Duodenal mucosa (tissue), 2 donors: Measurements from ENCODE around the gene C2CD2.

Experiments
- H3K27ac ChIP-seq: one replicate; pipeline ENCODE4 v1.7.0; 2013; ENCODE audit warnings: low read depth, low read length
- H3K27me3 ChIP-seq, 2 donors: one replicate each; pipeline ENCODE4 v1.7.0; 2013; ENCODE audit warnings: low read length in 2 of 2, control low read depth in 1 of 2; ENCODE audit not compliant: insufficient read depth in 2 of 2, control insufficient read depth in 1 of 2
- H3K36me3 ChIP-seq, 2 donors: one replicate each; pipeline ENCODE4 v1.7.0; 2013; ENCODE audit warnings: low read length in 2 of 2, control low read depth in 1 of 2; ENCODE audit not compliant: insufficient read depth in 2 of 2, control insufficient read depth in 1 of 2
- H3K4me1 ChIP-seq, 2 donors: one replicate each; pipeline ENCODE4 v1.7.0; 2013; ENCODE audit warnings: low read length in 2 of 2, control low read depth in 1 of 2; ENCODE audit not compliant: insufficient read depth in 2 of 2, control insufficient read depth in 1 of 2
- H3K4me3 ChIP-seq, 2 donors: one replicate each; pipeline ENCODE4 v1.7.0; 2013; ENCODE audit warnings: low read length in 2 of 2, low read depth in 1 of 2
- H3K9ac ChIP-seq, 2 donors: one replicate each; pipeline ENCODE4 v1.7.0; 2013; ENCODE audit warnings: low read length in 2 of 2, low read depth in 1 of 2
- H3K9me3 ChIP-seq, 2 donors: one replicate each; pipeline ENCODE4 v1.7.0; 2013; ENCODE audit warnings: low read length in 2 of 2, control low read depth in 1 of 2; ENCODE audit not compliant: control insufficient read depth in 1 of 2

Gene C2CD2

DNA sequence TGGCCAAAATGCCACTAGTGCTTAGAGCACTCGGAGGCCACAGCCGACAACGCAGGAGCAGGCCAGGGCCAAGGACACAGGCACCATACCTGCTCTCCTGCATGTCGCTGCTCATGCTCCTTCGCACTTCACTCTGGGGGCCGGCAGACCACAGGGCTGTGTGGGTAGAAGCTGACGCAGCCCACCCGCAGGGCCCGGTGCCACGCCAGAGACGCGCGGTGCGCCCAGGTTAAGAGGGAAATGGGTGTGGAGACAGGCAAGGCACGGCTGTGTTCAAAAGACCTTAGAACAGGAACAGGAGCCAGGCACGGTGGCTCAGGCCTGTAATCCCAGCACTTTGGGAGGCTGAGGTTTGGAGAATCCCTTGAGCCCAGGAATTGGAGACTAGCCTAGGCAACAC lies 61.1 kb downstream of the C2CD2 start:
- Histone ChIP-seq H3K4me1 (no peaks in the 10 kb centered on the region), H3K27me3 (no peaks in the 10 kb centered on the region), H3K27ac (no peak overlapping the region), H3K9ac (no peak overlapping the region), H3K4me3 (no peak overlapping the region), H3K9me3 (no peaks in the 10 kb centered on the region), H3K36me3 (peaks cover 2 to 12% of the 10 kb centered on the region in 2 donors)

DNA sequence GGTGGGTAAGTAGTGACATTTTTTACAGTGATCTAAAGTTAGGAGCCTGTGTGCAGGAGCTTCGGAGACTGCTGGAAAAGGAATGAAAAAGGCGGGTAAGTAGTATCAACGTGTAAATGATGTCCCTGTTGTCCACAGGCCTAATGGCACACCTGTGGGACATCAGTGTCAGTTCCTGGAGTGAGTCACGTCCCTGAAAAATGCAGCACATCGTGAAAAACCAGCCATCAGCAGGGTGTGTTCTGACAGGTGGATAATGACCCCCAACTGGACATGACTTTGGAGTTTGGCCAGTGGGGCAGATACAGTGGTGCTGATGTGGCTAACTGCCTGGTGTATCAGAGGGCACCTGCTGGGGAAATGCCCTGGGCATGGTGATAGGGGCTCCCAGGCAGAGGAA lies 62.7 kb downstream of the C2CD2 start:
- H3K4me3 ChIP-seq = no peak overlapping the region
- no peak overlapping the region for H3K27ac ChIP-seq
- no peak overlapping the region for H3K9ac ChIP-seq
- H3K27me3 ChIP-seq = no peaks in the 10 kb centered on the region
- no peaks in the 10 kb centered on the region for H3K4me1 ChIP-seq
- no peaks in the 10 kb centered on the region for H3K9me3 ChIP-seq
- peaks cover 3 to 12% of the 10 kb centered on the region in 2 donors for H3K36me3 ChIP-seq

DNA sequence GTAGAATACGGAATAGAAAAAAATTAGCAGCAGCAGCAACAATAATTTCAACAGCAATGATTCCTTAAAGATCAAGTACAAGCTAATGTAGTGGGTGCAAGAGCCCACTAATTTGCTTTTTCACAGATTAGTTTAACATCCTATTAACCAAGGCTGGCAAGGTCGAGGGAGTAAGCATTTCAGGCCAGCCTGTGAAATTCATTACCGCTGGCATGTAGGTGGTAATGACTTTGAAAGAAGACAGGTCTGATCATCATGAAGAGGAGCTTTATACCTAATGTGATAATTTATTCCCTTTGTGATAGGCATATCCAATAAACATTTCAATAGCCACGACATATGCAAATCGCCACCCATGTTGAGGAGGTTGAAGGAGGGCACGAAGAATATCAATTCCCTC lies 63.5 kb downstream of the C2CD2 start:
- Histone ChIP-seq H3K36me3 (peaks cover 3 to 9% of the 10 kb centered on the region in 2 donors), H3K9me3 (no peaks in the 10 kb centered on the region), H3K4me1 (no peaks in the 10 kb centered on the region), H3K4me3 (no peak overlapping the region), H3K27me3 (no peaks in the 10 kb centered on the region), H3K27ac (no peak overlapping the region), H3K9ac (no peak overlapping the region)

DNA sequence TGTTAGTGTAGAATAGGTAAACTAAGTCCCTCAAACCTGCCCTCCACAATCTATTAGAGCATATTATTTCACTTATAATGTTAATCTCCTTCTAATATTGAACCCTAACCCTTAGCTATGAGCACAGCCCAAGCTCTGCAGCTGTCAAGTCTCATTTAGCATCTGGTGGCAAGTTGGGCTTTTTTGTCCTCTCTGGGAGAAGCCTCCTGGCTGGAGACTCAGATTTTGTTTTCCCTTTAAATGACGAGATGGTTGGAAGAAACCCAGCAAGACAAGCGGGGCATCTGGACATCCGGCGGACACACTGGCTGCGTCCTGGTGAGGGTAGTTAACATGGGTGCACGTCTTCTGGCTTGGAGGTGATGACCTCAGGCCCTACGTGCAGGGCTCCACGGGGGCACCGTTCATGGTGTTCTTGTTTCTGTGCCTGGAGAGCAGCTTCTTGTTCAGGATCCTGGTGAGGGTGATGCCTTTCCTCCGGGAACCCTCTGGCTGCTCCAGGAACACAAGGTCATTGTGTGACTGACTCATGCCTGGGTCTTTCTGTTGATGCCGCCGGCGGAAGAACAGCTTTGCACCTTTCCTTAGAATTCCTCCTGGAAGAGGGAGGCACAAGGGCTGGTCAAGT lies 65.0 kb downstream of the C2CD2 start:
- no peaks in the 10 kb centered on the region for H3K9me3 ChIP-seq
- peaks cover 3 to 9% of the 10 kb centered on the region in 2 donors for H3K36me3 ChIP-seq
- H3K27me3 ChIP-seq = no peaks in the 10 kb centered on the region
- no peak overlapping the region for H3K27ac ChIP-seq
- H3K4me1 ChIP-seq = no peaks in the 10 kb centered on the region
- H3K4me3 ChIP-seq = no peak overlapping the region
- H3K9ac ChIP-seq = no peak overlapping the region

DNA sequence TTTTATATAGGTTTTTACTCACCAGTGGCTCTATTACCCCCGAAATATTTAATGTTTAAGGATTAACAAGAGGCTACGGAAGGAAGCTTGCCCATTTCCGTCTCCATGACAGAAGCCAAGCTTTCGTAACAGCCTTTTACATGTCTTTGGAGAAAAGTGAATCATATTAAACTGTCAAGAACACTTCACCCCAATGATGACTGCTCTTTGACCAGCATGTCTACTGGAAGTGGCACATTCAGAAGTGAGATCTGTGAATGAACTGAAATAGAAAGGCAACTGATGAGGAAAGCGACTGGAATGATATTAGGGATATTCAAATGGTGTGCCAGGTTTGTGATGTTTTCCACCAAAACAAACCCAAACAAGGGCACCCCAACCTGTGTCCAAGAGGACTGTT lies 66.2 kb downstream of the C2CD2 start:
- Histone ChIP-seq H3K9me3 (no peaks in the 10 kb centered on the region), H3K27me3 (no peaks in the 10 kb centered on the region), H3K36me3 (peaks cover 3 to 9% of the 10 kb centered on the region in 2 donors), H3K4me1 (no peaks in the 10 kb centered on the region), H3K9ac (no peak overlapping the region), H3K27ac (no peak overlapping the region), H3K4me3 (no peak overlapping the region)

DNA sequence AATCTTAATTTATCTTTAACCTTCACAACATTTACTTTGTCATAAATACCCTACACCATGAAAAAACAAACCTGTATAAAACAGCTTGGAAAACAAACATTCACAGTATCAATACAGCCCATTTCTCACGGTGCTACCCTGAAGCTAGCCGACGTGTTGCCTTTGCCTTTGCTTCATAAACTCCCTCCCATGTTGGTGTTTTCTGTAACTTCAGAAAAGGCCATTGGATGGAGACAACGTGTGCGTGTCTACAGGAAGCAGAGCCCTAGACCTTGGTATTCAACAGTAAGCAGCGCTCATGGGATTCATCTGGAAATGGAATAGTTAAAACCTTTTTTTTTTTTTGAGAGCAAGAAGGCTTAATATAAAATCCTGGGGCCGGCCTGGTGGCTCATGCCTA lies 67.5 kb downstream of the C2CD2 start:
- Histone ChIP-seq H3K9me3 (no peaks in the 10 kb centered on the region), H3K27me3 (no peaks in the 10 kb centered on the region), H3K4me3 (no peak overlapping the region), H3K4me1 (no peaks in the 10 kb centered on the region), H3K27ac (no peak overlapping the region), H3K9ac (no peak overlapping the region), H3K36me3 (peaks cover 3 to 4% of the 10 kb centered on the region in 2 donors)

DNA sequence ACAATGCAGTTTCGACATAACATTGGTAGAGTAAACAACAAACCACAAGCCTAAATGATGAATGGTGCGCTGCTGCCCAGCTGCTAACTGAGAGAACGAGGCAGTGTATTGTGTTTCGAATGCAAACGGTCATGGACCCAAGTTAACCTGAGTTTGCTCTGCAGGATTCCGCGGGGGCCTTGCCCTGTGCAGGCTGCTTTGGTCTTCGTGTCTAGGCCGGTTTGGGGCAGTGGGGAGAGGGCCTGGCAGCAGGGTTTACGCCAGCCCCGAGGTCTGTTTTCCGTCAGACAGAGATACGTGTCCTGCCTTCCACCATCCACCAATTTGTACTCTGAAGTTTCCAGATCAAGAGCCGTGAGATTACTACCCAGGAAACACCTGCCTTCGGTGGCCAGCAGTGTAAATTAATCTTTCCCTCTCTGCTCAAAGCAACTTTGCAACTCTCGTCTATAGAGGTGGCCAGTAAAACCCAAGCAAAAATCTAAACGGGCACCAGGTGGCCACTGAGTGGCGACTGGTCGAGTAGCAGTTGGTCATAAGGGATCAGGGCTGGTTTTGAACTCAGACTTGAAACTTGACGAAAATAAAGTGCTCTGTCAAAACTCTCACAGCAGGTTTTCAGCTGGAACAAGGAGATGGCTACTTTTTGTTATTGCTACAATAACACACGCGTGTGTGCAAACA lies 68.3 kb downstream of the C2CD2 start:
- Histone ChIP-seq H3K9ac (no peak overlapping the region), H3K27ac (no peak overlapping the region)

DNA sequence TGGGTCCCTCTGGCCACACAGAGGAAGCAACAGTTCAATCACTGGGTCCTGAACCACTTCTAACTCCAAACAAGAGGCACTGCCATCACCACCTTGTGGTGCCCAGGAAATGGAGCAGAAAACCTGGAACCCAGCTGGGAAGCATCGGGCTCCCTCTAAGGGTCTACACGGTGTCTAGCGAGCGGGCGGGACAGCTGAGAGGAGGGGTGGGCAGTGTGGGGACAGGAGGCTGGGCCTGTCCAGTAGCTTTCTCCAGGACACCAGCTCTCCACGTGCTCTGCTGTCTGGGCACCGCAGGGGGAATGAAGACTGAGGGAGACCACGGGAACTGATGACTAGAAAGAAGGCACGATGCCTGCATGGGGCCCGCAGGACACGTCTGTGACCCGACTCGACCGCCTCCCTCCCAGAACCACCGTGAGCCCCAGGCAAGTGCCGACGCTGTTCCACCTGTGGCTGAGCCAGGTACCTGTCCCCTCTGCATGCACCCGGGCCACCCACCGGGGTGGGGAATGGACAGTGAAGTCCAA lies 69.3 kb downstream of the C2CD2 start:
- Histone ChIP-seq H3K27me3 (no peaks in the 10 kb centered on the region), H3K4me1 (peaks cover 0 to 6% of the 10 kb centered on the region in 2 donors), H3K9ac (no peak overlapping the region), H3K9me3 (no peaks in the 10 kb centered on the region), H3K36me3 (peaks cover 3 to 4% of the 10 kb centered on the region in 2 donors), H3K27ac (no peak overlapping the region), H3K4me3 (no peak overlapping the region)

More for the DNA sequence above, 68.3 kb downstream of the C2CD2 start:
- H3K27me3 ChIP-seq = no peaks in the 10 kb centered on the region
- H3K9me3 ChIP-seq = no peaks in the 10 kb centered on the region
- peaks cover 3 to 4% of the 10 kb centered on the region in 2 donors for H3K36me3 ChIP-seq
- H3K4me1 ChIP-seq = no peaks in the 10 kb centered on the region
- peak overlapping the region in 1 of 2 donors; percentile 0 for H3K4me3 ChIP-seq

DNA sequence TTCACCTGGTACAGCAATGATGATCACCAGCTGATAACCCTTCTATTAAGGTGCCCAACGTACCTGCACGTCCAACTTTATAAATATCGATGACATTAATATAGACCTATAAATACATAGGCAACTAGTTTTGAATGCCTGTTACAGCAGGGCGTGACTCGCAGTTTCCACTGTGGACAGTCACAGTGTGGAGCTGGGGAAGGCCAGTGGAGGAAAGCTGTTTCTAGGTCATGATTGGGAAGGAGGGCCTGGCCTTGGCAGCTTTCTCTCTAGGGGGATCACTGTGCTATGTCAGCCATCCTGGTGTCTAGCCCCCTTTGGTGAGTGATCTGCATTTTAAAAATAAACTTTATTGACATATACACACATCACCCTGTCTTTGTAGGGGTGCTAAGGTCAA lies 70.2 kb downstream of the C2CD2 start:
- H3K27me3 ChIP-seq = no peaks in the 10 kb centered on the region
- peaks cover 0 to 3% of the 10 kb centered on the region in 2 donors for H3K36me3 ChIP-seq
- H3K4me1 ChIP-seq = peaks cover 0 to 6% of the 10 kb centered on the region in 2 donors
- H3K27ac ChIP-seq = no peak overlapping the region
- no peak overlapping the region for H3K9ac ChIP-seq
- H3K4me3 ChIP-seq = no peak overlapping the region
- H3K9me3 ChIP-seq = no peaks in the 10 kb centered on the region

DNA sequence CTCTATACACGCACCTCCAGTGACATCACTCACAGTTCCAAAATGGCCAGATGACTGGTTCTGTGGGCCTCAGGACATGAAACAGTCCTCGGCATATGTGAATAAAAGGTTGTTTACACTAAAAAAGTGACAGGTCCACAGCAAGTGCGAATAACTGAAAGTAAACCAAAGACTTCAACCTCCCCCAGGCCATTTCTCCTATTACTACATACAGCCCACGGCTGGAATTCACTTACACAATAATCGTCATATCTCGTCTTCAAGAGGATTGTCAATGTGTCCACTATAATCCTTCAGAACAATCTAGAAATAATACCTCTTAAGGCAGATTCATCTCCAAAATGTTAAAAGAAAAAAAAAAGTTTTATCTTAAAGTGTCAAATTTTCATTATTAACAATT lies 72.8 kb downstream of the C2CD2 start:
- no peaks in the 10 kb centered on the region for H3K27me3 ChIP-seq
- no peak overlapping the region for H3K27ac ChIP-seq
- no peaks in the 10 kb centered on the region for H3K36me3 ChIP-seq
- no peak overlapping the region for H3K4me3 ChIP-seq
- no peak overlapping the region for H3K9ac ChIP-seq
- no peaks in the 10 kb centered on the region for H3K9me3 ChIP-seq
- H3K4me1 ChIP-seq = peaks cover 5 to 14% of the 10 kb centered on the region in 2 donors
